ENCODE data around the gene SPOCK1.

The SPOCK1 gene

DNA sequence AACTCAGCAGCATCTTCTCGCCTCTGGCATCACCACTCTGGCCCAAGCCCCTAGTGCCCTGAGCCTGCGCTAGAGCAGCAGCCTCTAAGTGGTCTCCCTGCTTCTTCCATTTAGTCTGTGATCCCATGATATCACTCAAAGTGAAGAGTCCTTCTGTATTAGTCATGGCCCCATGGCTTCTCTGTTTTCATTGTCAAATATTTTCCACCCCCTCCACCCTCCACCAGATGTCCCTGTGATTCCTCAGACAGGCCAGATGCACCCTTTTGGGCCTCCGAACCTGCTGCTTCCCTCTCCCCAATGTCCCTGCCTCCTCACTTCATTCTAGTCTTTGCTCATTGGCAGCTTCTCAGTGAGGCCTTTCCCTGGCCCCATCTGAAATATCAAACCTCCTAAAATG lies 299.2 kb downstream of the SPOCK1 start:
- DNase-seq (ENCODE audit: low read depth in 2 of 2) = no peak

DNA sequence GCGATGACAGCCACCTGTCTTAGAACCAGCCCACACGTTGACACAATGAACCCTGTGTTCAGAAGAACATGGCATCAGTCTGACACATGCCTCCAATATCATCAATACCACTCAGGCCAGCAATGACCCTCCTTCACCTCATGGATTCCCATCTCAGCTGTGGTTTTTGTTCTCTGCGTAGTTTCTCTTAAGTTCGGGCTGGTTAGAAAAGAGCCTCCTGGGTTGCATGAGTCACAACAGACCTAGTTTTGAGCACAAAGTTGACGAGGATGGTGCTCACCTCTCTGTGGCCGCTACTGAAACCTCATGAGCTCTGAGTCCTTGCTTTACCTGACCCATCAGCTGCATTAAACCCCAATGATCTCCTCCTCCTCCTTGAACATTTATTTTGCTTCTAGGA lies 299.9 kb downstream of the SPOCK1 start:
- DNase-seq (ENCODE audit: low read depth in 2 of 2) = no peak

DNA sequence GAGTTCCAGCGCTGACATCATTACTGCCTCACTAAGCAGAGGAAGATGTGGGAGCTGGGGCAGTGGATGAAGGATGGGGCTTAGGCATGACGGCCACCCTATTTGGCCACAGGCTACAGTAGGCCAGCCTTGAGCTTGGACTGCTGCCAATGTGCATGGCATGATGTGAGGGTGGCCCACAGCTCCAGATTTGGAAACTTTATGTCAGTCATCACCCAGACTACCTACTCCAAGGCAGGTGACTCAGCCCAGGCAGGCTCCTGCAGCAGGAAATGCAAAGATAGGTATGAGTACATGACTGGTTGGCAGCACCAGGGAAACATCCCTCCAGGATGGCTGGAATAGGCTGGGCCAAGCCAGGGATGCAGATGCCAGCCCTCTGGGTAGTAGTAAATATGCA lies 303.6 kb downstream of the SPOCK1 start:
- DNase-seq (ENCODE audit: low read depth in 2 of 2) = no peak

DNA sequence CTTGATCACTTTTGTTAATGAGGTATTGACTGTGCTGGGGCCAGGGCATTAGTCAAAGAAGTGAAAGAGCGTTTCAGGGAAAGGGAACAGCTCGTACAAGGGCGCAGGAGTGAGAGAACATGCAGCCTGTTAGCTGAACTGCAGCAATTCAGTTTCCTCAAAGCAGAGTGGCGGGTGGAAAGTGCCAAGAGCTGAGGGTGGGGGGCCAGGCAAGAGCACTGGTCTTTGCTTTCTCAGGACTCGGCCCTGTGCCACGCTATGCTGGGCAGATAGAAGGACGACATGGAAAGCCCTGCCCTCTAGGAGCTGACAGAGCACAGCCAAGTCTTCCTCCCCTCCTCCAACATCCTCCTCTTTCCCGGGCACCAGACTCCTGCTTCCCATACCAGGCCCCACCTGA lies 304.8 kb downstream of the SPOCK1 start:
- DNase-seq (ENCODE audit: low read depth in 2 of 2) = no peak

DNA sequence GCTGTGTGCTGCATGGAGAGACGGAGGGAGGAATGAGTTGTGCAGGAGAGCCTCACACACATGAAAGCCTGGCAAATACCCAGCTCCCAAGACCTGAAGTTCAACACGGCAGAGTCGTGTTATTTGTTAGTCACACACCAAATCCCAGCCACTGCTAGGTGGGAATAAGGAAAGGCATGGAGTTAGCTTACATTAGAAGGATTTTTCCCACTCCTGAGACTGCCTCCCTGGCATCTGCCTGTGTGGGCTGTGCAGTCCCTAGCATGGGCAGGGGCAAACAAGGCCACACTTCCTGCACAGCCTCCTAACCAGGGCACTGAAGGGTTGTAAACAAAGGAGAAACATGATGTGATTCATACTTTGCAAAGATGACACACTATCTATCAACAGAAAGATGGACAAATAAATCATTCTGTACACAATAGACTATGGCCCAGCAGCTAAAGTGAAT lies 306.8 kb downstream of the SPOCK1 start:
- DNase-seq (ENCODE audit: low read depth in 2 of 2) = no peak

DNA sequence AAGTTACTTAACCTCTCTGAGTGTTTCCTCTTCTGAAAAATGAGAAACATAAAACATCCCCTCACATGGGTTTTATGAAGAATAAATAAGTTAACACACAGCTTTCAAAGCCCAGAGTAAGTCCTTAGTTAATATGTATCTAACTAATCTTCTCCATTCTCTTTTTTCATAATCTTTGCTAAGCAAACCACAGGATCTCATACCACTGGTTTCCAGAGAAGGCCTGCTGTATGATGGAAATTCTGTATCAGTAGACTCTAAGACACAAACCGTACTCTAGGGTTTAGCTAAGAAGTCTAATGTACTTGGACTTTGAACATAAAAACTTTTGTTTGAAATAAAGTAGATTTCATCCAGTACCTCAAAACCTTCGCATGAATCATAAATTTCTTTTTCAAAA lies 307.9 kb downstream of the SPOCK1 start:
- no peak for DNase-seq (ENCODE audit: low read depth in 2 of 2)

DNA sequence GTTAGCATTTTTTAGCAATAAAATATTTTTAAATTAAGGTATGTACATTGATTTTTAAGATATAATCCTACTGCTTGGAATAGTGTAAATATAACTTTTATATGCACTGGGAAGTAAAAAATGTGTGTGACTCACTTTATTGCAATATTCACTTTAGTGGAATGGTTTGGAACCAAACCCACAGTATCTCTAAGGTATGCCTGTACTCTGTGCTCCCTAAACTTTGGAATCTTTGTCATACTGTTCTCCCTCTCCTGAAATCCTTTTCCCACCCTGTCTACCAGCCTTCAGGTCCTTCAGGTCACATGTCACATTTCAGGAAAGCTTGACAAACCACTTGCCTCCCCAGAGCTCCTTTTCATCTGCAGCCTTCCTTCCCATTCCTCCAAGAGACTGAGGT lies 308.7 kb downstream of the SPOCK1 start:
- no peak for DNase-seq (ENCODE audit: low read depth in 2 of 2)

DNA sequence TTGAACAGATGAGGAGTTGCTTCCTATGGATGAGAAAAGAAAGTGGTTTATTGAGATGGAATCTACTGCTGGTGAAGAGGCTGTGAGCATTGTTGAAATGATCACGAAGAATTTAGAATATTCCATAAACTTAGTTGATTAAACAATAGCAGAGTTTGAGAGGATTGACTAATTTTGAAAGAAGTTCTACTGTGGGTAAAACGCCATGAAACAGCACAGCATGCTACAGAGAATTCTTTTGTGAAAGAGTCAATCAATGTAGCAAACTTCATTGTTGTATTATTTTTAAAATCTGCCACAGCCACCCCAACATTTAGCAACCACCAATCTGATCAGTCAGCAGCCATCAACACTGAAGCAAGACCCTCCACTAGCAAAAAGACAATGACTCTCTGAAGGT lies 309.1 kb downstream of the SPOCK1 start:
- DNase-seq (ENCODE audit: low read depth in 2 of 2) = no peak

DNA sequence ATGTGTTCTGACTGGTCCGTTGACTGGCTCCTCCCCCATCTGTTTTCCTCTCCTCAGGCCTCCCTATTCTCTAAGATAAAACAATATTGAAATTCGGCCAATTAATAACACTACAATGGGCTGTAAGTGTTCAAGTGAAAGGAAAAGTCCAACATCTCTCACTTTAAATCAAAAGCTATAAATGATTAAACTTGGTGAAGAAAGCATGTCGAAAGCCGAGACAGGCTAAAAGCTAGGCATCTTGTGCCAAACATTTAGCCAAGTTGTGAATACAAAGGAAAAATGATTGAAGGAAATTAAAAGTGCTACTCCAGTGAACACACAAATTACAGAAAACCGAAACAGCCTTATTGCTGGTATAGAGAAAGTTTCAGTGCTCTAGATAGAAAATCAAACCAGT lies 310.6 kb downstream of the SPOCK1 start:
- DNase-seq (ENCODE audit: low read depth in 2 of 2) = no peak

DNA sequence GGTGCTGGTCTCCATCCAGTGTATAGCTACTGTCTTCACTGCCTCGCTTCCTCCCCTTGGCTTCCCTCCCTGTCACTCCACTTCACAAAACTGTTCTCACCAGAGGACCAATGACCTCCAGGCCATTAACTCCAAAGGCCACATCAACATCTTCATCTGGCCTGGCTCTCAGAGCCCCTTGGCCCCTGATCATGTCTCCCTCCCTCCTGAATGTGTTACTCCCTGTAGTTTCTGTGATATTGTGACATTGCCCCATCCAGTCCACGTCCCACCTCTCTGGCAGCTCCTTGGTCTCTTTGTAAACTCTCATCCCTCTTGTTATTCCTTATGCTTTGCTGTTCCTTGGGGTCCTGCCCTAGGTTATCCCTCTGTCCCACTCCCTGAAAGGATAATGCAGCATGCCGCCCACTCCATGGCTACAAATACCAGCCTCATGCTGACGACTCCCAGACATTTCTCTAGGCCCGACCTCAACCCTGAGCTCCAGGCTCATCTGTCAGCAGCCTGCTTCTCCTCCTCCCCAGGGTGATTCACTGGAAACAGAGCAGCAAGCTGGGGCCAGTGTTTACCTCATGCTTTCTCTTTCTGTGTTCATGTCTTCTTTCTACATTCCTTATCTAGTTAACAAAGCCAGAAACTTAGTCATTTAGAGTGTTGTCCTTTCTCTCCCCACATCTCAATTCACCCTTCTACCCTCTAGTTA lies 312.2 kb downstream of the SPOCK1 start:
- no peak for DNase-seq (ENCODE audit: low read depth in 2 of 2)

DNA sequence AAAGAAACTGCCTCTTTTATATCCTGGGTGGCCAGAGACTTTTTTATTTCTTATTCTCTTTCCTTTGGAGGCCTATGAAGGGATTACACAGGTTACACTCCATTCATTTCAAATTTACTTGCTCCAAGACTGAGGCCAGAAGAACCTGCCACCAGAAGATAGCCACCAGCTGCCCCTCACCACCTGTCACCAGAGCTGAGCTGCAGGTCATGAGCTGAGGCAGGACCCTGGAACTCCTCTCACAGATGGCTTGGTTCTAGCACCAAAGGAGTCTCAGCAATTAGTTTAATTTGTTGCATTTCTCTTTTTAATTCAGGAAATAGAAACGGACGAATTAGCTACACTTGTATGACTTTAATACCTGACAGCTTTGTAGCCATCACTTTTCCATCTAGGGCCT lies 313.9 kb downstream of the SPOCK1 start:
- DNase-seq (ENCODE audit: low read depth in 2 of 2) = no peak

DNA sequence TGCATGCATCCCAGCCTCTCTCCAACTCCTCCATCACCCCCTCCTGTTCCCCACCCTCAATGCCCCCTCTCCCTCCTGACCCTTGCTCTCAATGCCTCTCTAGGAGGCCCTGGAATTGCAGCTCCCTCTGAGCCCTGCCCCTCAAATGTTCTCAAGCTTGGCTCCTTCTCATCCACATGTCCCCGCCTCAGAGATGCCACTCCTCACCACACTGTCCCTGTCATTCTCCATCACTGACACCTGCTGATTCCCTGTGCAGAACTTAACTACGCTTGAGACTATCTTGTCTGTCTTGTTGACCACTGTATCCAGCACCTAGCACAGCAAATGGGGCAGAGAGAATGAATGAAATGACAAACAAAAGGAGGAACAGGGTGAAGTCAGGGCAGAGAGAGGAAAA lies 314.4 kb downstream of the SPOCK1 start:
- no peak for DNase-seq (ENCODE audit: low read depth in 2 of 2)

DNA sequence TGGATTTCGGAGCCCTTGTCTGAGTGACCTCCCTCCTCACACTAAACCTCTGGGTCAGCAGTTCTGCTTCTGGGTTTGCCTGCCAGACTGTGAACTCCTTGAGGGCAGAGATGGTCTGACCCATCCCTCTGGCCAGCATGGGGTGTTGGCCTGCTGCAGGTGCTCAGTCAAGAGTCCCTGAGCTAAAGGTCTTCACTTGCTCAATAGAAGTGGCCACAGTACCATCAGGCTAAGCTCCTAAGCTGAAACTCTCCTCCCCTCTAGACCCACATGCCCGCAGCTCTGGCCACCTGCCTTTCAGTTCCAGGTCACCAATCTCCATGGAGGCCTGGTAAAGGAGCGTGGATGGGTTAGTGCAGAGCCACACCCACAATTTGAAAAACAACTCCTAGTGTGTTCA lies 316.6 kb downstream of the SPOCK1 start:
- no peak for DNase-seq (ENCODE audit: low read depth in 2 of 2)

DNA sequence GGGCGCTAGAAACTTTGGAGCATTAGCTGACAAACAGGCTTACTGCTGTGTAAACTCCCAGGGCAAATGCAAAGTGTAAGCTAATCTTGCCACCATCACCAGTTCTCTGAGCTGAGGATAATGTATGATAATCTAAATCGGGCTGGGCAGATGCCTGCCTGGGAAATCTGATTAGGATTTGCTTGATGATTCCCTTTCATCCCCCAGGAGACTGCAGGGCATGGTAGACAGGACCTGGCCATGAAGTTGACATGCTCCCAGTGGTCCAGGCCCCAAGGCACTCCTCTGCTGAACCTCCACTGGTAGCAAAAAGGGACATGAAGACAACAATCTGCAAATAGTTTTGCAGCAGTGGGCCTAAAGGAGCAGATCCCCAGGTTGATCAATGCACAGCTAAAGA lies 317.5 kb downstream of the SPOCK1 start:
- no peak for DNase-seq (ENCODE audit: low read depth in 2 of 2)

DNA sequence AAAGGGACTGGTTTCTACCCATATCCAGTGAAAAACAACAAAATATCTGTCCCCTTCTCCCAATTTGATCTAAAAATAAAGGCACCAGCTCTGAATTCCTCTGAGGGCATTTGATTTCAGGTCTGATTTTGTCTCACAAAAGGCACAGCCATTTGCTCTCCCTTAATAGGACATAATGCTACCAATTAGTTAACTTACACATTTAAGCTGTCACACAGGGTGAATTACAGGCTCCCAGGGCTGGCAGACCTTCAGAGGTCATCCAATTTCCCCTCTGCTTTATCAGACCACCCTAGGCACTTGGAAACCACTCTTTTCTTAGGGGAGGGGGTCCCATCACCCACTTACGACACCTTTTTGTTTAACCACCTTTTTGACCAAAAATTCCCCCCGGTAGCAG lies 319.9 kb downstream of the SPOCK1 start:
- DNase-seq (ENCODE audit: low read depth in 2 of 2) = no peak

DNA sequence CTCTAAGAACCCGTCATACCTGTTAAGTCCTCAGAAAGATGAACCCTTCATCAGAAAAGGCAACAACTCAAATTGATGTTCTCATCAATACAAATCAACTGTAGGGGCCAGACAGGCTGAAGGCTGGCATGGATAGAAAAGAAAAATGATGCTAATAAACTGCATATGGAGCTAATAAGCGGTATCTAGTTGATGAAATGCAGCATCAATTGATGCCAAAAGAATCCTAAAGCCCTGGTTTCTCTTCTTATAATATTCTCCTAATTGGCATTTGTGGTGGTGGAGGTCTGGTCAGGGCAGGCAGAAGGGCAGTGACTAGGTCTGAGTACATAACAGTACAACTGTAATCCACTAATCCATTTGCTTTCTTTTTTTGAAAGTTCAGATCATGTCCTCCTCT lies 322.5 kb downstream of the SPOCK1 start:
- no peak for DNase-seq (ENCODE audit: low read depth in 2 of 2)

DNA sequence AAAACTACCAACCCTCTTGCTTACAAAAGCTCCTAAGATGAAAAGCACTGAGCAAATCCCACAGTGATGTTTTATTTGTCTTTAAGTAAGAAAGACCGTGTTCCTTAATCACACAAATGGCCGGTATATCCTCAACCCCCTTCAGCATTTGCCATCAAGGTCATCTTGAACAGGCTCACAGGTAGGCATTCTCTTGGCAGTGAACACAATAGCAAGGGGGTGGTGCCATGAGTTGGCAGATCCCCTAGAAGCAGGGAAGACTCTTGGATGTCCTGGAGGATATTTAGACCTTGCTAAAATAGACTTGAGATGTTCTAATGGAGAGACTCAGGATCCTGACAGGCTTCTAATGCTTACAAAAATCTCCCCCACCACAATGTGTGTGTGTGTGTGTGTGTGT lies 323.0 kb downstream of the SPOCK1 start:
- DNase-seq (ENCODE audit: low read depth in 2 of 2) = no peak

DNA sequence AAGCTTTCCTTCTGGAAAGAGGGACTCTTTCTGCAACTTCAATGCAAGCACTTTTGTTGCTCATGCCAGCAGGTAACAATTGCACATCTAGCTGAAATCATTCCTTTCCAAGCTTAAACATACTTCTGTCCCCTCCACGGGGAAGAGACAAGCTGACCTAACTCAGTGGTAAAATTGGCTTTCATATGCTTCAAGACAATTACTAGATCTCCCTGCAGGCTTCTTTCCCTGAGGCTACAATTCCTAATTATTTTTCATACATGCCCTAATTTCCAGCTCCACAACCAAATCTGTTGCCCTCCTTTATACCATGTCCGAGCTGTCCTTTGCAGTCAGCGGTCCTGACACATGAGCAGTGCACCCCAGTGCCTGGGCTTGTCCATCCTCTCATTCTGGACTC lies 324.9 kb downstream of the SPOCK1 start:
- DNase-seq (ENCODE audit: low read depth in 2 of 2) = no peak

DNA sequence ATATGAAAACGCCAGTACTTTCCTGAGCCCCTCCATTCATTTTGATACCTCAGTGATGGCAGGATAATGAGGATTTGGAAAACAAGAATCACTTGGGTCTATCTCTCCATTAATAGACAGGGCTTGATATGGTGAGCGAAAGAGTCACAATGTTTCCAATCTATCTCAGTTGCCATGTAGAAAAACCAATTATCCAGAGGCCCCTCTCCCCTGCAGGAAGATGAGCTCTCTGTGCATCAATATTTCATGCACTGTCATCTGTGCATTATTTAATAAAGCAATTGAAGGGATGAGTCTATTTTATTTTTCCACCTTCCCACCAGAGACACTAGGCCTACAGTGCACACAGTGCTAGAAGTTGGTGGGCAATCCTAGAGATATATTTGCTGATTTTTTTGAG lies 326.9 kb downstream of the SPOCK1 start:
- DNase-seq (ENCODE audit: low read depth in 2 of 2) = no peak

DNA sequence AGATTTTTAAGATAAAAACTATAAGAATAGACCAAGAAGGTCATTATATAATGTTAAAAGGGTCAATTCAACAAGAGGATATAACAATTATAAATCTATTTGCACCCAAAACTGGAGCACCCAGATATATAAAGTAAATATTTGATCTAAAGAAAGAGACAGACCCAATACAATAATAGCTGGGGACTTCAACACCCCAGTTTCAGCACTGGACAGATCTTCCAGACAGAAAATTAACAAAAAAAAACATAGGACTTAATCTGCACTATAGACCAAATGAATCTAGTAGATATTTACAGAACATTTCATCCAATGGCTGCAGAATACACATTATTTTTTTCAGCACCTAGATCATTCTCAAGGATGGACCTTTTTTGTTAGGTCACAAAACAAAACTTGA lies 331.9 kb downstream of the SPOCK1 start:
- DNase-seq (ENCODE audit: low read depth in 2 of 2) = no peak

DNA sequence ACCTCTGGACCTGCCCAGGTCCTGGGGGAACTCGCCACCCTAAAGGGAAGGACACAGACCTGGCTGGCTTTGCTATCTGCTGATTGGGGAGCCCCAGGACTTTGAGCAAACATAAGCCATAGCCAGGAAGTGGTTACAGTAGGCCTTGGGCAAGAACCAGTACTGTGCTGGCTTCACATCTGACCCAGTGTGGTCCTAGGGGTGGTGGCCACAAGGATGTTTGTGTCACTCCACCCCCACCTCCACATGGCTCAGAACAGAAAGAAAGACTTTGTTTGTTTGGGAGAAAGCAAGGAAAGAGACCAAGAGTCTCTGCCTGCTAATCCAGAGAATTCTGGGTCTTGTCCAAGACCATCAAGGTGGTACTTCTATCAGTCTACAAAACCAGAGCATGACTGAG lies 334.2 kb downstream of the SPOCK1 start:
- DNase-seq (ENCODE audit: low read depth in 2 of 2) = no peak

DNA sequence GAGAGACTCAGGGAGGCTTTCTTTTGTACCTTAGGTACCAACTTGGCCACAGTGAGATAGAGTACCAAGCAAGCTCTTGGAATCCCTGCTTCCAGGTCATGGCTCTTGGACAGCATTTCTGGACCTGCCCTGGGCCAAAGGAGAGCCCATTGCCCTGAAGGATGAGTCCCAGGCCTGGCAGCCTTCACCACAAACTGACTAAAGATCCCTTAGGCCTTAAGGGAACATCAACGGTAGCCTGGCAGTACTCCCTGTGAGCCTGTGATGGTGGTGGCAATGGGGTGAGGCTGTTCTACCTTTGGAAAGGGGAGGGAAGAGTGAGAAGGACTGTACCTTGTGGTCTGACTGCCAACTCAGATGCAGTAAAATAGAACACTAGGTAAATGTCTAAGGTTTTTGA lies 334.6 kb downstream of the SPOCK1 start:
- DNase-seq (ENCODE audit: low read depth in 2 of 2) = no peak

DNA sequence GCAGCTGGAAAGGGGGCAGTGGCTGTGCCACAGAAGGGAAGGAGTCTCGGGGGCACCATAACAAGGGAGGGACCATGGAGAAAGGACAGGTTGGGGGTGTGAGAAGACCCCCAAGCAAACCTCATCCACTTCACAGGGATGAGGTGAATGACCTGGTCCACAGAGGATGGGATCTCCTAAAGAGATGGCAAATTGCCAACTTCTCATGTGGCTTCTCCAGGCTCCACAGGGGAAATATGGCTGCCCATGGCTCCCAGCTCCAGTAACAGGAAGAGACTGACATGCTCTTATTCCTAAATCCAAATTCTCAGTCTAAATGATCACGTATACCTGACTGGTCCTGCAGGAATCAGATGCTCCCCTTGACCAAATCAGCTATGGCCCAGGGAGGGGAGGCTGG lies 340.4 kb downstream of the SPOCK1 start:
- no peak for DNase-seq (ENCODE audit: low read depth in 2 of 2)

DNA sequence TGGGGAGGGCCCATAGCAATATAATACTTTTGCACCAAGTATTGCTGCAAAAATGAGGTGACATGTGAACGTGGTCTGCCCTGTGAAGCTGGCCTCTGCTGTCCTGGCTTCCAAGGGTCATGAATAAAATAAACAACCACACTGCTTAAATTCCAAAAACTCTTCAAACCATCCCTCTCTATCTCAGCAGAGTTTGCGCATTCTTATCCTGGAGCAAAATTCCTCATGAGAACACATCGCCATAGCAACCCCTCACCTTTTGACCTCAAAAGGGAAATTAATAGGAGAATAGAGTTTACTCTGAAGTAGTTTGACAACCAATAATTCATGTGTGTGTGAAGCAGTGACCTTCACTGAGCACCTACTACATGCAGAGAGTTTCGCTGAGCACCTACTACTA lies 342.9 kb downstream of the SPOCK1 start:
- DNase-seq (ENCODE audit: low read depth in 2 of 2) = no peak

Data from stimulated activated CD4-positive, alpha-beta T cell treated with anti-CD3 and anti-CD28 coated beads, Interleukin-1b, Interleukin-23, amount 100 ng/mL, for 4 hours (primary cell).